Stimulated activated CD8-positive, alpha-beta memory T cell treated with anti-CD3 and anti-CD28 coated beads, Interleukin-12 subunit alpha, Interleukin-12 subunit beta, amount 100 ng/mL, for 1 hour (primary cell): Measurements from ENCODE around the gene CNOT1.
A peak's percentile ranks its signal among the peaks of the same experiment; 100 is the strongest.
"Not testable (repeated sequence)": the region's sequence is repeated elsewhere in the genome, so short reads cannot be mapped to it uniquely, and the experiment has no call there.

Experiments
- DNase-seq: peaks from one replicate; pipeline ENCODE4 v3.0.0-alpha.2; 2020; ENCODE audit warnings: low read depth

Gene CNOT1

GRCh38 chr16:58638148-58639036 lies 8.8 kb upstream of the CNOT1 start:
- no peak for DNase-seq

GRCh38 chr16:58637021-58637420 lies 7.4 kb upstream of the CNOT1 start:
- DNase-seq: not testable (repeated sequence)

- no peak for DNase-seq
Measured at GRCh38 chr16:58636466-58636865, 6.8 kb upstream of the CNOT1 start.

GRCh38 chr16:58635502-58635901 lies 5.9 kb upstream of the CNOT1 start:
- no peak for DNase-seq

GRCh38 chr16:58634265-58634802 lies 4.7 kb upstream of the CNOT1 start:
- DNase-seq: no peak

GRCh38 chr16:58628845-58629732 lies 537 bp downstream of the CNOT1 start:
- DNase-seq: peak; percentile 38

GRCh38 chr16:58624209-58624608 lies 5.4 kb downstream of the CNOT1 start:
- no peak for DNase-seq

- DNase-seq: no peak
Measured at GRCh38 chr16:58620396-58620795, 9.2 kb downstream of the CNOT1 start.

GRCh38 chr16:58615280-58615679 lies 14.3 kb downstream of the CNOT1 start:
- DNase-seq: no peak

GRCh38 chr16:58614860-58615259 lies 14.8 kb downstream of the CNOT1 start:
- DNase-seq: no peak

GRCh38 chr16:58614212-58614611 lies 15.4 kb downstream of the CNOT1 start:
- no peak for DNase-seq

GRCh38 chr16:58612965-58613364 lies 16.7 kb downstream of the CNOT1 start:
- not testable (repeated sequence) for DNase-seq

- DNase-seq: no peak
Measured at GRCh38 chr16:58608601-58609136, 21.0 kb downstream of the CNOT1 start.

- no peak for DNase-seq
Measured at GRCh38 chr16:58605562-58605961, 24.1 kb downstream of the CNOT1 start.

- no peak for DNase-seq
Measured at GRCh38 chr16:58591083-58591482, 38.5 kb downstream of the CNOT1 start.

GRCh38 chr16:58589326-58589905 lies 40.2 kb downstream of the CNOT1 start:
- DNase-seq: no peak

GRCh38 chr16:58588406-58588805 lies 41.2 kb downstream of the CNOT1 start:
- DNase-seq: no peak

GRCh38 chr16:58586340-58587030 lies 43.1 kb downstream of the CNOT1 start:
- no peak for DNase-seq

GRCh38 chr16:58584831-58585505 lies 44.7 kb downstream of the CNOT1 start:
- DNase-seq: no peak

- DNase-seq: no peak
Measured at GRCh38 chr16:58582971-58583765, 46.5 kb downstream of the CNOT1 start.
